IPS-11a (cell line): ENCODE results near the gene TMEM158.
A peak's percentile ranks its signal among the peaks of the same experiment; 100 is the strongest.

Source experiments
- H3K4me3 ChIP-seq: one replicate; pipeline ENCODE4 v1.5.1; 2013; ENCODE audit warnings: low read depth, low read length, control low read depth

Gene TMEM158

GRCh38 chr3:45226206-45226915 lies at the start of gene TMEM158:
Gene TMEM158, minus strand, starts transcription at chr3:45226287. Its CDS starts 260 bp downstream, at chr3:45226027.
- H3K4me3 ChIP-seq = peak within 1 kb of the TSS; percentile 77

DNA sequence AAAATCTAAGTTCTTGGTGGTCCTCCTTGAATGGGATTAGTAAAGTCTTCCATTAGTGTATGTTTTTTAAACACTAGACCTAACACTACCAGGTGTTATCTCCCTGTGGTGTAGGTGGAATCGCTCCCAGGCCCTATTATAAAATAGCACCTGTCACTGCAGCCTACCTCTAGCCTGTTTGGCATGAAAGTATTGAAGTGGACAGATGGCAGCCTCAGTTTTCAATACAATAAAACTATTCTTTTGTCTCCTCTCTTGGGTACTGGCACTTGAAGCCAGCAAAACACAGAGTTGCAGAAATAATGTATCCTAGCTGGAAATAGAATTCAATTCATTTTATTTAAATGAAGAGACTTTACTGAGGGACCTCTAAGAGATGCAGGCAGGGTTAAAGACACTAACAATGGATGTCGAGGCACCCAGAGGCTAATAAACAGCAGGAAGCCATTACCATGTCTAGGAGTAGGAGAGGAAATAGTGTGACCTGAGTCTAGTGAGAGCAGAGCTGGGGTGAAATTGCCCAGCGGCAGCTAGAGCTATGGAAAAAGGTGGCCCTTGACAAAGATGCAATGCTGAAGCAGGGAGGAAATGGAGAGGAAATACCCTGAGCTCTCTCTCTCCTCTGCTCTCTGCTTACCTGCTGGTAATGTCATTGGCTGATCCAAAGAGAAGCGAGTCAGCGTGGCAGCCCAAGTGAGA lies 49.1 kb upstream of the TMEM158 start:
- no peak overlapping the region for H3K4me3 ChIP-seq

GRCh38 chr3:45273681-45274515 lies 47.8 kb upstream of the TMEM158 start:
- no peak overlapping the region for H3K4me3 ChIP-seq

DNA sequence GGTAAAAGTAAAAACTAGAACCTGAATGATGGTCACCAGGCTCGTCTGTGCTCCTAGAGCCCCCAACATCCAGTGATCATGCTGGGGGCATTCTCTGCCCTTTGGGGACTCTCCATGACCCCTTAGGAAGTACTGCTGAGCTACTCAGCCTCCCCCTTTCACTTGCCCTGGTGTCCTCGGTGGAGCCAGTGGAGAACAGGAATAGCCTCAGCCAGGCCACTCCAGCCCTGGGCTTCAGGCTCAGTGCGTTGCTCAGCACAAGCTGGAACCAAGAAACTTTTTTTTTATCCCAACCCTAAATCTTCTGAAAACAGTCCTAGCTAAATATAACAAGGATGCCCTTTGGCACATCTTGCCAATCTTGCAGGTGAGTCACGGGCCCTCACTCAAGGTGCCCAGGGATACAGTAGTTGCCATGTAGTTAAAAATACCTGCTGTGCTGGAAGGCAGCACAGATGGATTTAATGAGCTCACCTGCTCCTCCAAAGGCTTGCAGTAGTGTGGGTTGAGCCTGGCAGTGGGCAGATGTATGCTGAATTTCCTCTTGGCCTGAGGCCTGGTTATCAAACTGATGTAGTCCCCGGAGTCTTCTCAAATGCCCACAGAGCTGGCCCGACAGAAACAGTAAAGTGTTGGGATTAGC lies 46.9 kb upstream of the TMEM158 start:
- H3K4me3 ChIP-seq = no peak overlapping the region

DNA sequence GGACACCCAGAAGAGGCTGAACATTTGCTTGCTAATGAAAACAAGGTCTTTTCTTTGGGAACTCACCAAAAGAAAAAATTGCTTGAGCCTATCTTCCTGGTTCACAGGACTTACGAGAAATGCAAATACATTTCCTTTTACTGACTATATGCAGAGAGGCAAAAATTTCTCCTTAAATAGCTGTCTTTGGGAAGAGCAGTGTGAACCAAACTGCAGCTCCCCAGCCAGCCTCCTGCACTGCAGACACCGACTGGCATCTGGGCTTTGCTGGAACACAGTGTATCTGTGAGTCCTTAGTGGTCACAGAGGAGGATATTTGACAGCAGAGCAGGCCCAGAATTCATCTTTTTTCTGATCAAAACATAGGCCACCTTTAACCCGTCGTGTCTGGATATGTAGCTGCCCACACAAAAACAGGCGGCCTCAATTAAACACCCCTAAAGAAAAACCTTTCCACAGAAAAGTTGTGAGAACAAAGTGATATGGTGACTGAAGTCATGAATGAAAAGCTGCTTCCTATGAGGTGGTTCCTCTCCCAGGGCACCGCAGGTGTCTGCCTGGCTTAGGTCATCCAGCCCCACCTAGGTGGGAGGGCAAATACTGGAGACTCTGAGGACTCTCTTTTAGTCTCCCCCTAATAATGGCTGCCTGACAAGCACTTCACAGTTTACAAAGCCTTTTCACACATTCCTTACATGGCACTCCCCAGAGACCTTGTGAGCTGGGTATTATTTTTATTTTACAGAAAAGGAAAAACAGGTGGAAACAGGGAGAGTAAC lies 46.1 kb upstream of the TMEM158 start:
- H3K4me3 ChIP-seq = no peak overlapping the region

DNA sequence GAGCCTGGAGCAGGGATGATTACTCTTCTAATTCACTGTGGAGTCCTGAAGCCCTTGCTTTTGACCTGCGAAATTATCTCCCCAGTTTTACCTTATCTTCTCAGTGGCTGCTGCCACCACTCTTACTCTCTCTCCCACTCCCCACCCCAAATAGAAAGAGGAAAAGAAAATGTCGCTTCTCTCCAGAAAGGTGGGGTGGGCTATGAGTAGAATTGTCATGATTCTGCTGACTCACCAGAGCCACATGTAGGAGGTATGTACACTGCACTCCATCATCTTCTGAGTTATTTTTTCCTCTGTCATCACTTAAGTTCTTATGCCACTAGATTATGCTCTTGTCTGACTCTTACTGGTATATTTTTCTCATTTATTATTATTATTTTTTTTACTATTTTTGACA lies 43.9 kb upstream of the TMEM158 start:
- H3K4me3 ChIP-seq = no peak overlapping the region

DNA sequence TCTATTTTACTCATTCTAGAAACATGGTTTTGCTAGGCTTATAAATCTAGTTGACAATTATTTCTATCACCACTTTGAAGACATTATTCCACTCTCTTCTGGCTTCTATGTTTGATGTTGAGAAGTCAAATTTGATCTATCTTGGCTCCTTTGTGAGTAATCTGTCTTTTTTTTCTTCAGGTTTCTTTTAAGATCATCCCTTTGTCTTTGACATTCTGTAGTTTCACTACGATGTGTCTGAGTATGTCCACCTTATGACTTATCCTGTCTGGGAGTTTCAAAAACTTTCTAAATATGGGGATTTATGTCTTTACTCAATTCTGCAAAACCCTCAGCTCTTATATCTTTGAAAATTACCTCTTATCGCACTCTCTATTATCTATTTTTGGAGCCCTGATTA lies 41.0 kb upstream of the TMEM158 start:
- H3K4me3 ChIP-seq = no peak overlapping the region

GRCh38 chr3:45261333-45262110 lies 35.4 kb upstream of the TMEM158 start:
- H3K4me3 ChIP-seq = no peak overlapping the region

GRCh38 chr3:45259133-45259532 lies 33.0 kb upstream of the TMEM158 start:
- no peak overlapping the region for H3K4me3 ChIP-seq

GRCh38 chr3:45258317-45258716 lies 32.2 kb upstream of the TMEM158 start:
- no peak overlapping the region for H3K4me3 ChIP-seq

DNA sequence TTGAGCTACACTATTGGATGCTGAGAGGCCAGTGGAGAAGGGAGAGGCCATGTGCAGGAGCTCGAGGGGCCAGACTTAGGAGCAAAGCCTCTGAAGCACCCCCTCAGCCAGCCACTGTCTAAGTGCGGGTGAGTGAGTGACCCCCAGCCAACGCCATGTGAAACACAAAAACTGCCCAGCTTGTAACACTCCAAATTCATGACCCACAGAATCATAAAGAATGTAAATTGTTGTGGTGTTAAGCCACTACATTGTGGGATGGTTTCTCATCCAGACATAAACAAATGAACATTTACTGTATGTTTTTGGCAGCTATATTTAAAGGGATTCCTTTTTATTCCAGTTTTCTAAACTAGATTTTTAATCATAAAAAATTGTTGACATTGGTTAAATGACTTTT lies 27.2 kb upstream of the TMEM158 start:
- H3K4me3 ChIP-seq = no peak overlapping the region

DNA sequence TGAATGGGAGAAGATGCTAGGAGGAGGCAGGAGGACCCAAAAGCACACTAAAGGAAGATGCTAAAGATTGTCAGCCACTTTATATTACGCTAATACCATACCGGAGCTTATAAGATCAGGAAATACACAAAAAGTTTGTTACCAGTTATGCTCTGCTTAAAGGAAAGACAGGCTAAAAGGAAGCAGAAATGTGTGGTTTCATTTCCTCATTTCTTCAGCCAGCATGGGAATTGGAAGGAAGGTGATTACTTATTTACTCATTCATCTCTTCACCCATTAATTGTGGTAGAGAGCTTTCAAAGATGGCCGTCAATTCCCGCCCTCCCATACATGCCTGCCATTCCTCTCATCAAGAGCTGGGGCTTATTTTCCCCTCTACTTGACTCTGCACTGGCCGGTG lies 26.7 kb upstream of the TMEM158 start:
- no peak overlapping the region for H3K4me3 ChIP-seq

DNA sequence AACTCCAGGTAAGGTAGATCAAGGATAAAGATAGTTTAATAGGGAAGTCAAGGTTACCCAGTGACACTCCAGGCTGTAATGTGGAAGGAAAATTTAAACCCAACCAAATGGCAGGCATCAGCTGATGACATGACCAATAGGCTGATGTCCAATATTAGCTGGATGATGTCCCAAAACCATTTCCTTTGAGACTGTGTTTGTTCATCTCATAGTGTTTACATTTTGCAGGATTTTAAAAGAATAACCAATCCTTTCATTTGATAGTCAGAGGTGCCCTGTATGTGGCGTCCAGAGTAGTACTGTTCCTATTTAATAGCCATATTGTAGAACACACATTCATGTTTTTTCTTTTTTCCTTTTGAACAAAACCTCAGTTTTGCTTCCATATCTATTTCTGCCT lies 23.3 kb upstream of the TMEM158 start:
- no peak overlapping the region for H3K4me3 ChIP-seq

DNA sequence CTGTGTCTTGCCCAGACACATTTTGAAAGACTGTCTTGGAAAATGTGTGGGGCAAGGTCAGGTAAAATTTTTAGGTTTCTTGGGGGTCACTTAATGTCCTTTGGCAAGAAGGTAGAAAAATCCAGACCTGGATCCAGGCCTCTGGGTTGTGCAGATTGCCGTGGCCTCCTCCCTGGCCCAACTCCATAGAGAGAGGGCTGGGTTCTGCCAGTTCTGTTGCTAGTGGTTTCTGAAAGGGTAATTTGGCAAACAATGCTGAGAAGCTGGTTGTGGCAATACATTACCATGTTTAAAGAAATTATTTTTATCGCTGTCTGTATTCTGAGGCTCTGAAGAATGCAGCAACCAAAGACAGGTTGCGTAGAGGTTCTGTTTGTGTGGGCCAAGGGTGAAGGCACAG lies 20.2 kb upstream of the TMEM158 start:
- H3K4me3 ChIP-seq = no peak overlapping the region

DNA sequence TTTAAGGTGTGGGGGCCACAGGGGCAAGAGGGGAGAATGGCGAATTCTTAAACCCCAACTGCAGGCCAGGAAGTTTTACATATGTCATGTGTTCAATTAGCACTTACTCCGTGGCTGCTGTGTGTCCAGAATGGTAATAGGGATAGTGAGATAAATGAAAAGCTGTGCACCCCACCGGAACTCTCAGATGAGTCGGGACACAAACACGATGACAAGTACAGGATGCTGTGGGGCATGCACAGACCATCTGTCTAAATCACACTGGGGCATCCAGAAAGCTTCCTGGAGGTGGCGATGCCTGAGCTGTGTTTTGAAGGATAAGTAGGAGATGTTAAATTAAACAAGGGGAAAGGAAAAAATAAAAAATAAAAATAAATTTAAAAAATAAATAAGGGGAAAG lies 18.3 kb upstream of the TMEM158 start:
- H3K4me3 ChIP-seq = no peak overlapping the region

- H3K4me3 ChIP-seq = no peak overlapping the region
These were observed 15.1 kb upstream of the TMEM158 start for GRCh38 chr3:45241206-45241605.

DNA sequence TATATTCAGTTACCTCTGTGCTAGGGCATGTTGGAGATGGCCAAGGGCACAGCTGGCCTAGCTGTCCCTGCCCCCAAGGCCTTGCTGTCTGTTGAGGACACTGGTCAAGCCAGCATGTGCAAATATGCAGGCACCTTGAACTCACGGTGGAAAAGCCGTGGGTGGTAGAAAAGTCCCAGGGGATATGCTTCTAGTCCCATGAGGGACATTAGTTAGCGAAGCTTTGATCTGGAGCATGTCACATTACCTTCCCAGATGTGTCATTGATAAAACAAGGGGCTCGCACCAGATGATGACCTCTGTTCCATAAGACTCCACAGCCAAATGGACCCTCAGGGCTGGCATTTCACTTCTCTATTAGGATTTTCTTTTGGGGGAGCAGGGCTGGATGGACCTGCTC lies 14.2 kb upstream of the TMEM158 start:
- no peak overlapping the region for H3K4me3 ChIP-seq

DNA sequence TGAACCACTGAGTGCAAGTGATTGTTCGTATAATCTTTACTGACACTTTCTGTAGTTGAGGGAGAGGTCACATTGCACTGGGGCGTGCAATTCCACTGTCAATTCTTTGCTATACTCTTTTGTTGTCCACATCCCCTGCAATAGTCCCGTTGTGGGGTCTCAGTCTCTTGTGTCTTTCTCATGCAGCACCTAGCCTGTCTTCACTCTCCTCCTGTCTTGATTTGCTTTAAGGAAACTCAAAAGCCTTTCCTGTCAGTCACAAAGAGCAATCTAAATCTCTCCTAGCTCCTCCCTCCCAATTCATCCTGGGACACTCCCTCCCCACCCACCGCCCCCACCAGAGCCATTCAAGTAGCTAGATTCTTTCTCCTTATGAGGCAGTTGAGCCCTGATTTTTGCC lies 13.2 kb upstream of the TMEM158 start:
- H3K4me3 ChIP-seq = no peak overlapping the region

- no peak overlapping the region for H3K4me3 ChIP-seq
These were observed 10.9 kb upstream of the TMEM158 start for GRCh38 chr3:45236964-45237363.

DNA sequence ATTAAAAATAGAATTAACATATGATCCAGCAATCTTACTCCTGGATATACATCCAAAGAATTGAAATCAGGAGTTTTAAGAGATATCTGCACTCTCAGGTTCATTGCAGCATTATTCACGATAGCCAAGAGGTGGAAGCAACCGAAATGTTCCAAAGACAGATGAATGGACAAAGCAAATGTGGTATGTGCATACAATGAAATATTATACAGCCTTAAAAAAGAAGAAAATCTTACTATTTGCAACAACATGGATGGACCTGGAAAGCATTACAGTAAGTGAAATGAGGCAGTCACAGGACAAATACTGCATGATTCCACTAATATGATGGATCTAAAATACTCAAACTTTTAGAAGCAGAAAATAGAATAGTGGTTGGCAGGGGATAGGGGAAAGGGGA lies 9.3 kb upstream of the TMEM158 start:
- H3K4me3 ChIP-seq = no peak overlapping the region
